ENCODE results near the gene PKN1.

PKN1 gene

DNA sequence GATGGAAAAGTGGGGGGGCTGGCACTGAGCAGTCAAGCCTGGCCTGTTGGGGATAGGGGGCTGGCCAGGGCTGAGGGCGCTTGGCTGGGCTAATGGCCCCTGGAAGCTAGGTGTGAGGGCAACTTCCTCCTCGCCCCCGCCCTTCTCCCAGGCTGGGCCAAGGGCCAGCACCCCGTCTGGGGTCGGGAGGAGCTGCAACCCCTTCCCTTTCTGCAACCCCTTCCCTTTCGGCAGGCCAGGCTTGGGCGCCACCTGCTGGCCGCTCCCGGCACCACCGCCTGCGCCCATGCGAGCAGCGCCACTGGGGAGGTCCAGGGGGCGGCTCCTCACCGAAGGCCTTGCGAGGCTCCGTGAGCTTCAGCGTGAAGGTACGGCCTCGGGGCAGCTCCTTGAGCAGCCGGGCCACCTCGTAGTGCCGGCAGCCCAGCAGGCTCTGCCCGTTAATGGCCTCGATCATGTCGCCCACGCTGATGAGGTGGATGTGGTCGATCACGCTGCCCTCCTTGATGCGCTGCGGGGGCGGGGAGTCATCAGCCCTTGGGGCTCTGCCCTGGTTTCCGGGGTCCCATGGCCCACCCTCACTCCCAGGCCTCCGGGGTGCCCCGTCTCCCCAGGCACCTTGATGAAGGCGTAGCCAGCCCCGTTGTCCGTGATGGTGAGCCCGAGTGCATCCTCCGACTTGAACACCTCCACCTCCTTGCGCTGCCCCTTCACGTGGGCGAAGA lies 47.0 kb downstream of the PKN1 start:
- TF ChIP-seq MYC (IDR thresholded peaks at IDR 0.05; ENCODE audit: low read depth, low read length) (peak; percentile 4; the same call in 1 of the 2 replicates), POLR2A (IDR thresholded peaks at IDR 0.05; ENCODE audit: extremely low read depth, insufficient read length) (no peak)
- TF ChIP-seq, protein P1, sequence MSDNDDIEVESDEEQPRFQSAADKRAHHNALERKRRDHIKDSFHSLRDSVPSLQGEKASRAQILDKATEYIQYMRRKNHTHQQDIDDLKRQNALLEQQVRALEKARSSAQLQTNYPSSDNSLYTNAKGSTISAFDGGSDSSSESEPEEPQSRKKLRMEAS (IDR thresholded peaks at IDR 0.05; ENCODE audit: low read depth, low read length), result no peak; the same call in 1 of the 2 replicates
- TF ChIP-seq, protein P2, sequence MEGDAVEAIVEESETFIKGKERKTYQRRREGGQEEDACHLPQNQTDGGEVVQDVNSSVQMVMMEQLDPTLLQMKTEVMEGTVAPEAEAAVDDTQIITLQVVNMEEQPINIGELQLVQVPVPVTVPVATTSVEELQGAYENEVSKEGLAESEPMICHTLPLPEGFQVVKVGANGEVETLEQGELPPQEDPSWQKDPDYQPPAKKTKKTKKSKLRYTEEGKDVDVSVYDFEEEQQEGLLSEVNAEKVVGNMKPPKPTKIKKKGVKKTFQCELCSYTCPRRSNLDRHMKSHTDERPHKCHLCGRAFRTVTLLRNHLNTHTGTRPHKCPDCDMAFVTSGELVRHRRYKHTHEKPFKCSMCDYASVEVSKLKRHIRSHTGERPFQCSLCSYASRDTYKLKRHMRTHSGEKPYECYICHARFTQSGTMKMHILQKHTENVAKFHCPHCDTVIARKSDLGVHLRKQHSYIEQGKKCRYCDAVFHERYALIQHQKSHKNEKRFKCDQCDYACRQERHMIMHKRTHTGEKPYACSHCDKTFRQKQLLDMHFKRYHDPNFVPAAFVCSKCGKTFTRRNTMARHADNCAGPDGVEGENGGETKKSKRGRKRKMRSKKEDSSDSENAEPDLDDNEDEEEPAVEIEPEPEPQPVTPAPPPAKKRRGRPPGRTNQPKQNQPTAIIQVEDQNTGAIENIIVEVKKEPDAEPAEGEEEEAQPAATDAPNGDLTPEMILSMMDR (IDR thresholded peaks at IDR 0.05; ENCODE audit: low read depth, low read length), result peak; percentile 87
- no peak overlapping the region for H3K4me3 ChIP-seq (ENCODE audit: low read depth, low read length)
- peak; percentile 83 for DNase-seq (ENCODE audit: low read depth)

DNA sequence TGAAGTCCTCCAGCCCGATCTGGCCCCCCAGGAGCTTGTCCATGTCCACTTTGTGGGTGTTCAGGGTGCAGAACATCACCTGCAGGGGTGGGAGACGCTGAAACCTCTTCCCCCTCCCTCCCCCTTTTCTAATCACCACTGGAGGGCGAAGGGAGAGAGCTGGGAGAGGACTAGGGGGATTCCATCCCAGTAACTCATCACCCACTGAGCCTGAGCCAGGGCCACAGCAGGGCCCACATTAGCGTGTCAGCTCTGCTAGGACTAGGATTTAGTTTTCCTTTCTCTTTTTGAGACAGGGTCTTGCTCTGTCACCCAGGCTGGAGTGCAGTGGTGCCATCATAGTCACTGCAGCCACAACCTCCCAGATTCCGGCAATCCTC lies 47.6 kb downstream of the PKN1 start:
- no peak for DNase-seq (ENCODE audit: low read depth)
- H3K4me3 ChIP-seq (ENCODE audit: low read depth, low read length), result no peak overlapping the region
- TF ChIP-seq, protein P2 (IDR thresholded peaks at IDR 0.05; ENCODE audit: low read depth, low read length), result no peak
- TF ChIP-seq, protein P1 (IDR thresholded peaks at IDR 0.05; ENCODE audit: low read depth, low read length), result no peak
- TF ChIP-seq MYC (IDR thresholded peaks at IDR 0.05; ENCODE audit: low read depth, low read length) (no peak), POLR2A (IDR thresholded peaks at IDR 0.05; ENCODE audit: extremely low read depth, insufficient read length) (no peak)

DNA sequence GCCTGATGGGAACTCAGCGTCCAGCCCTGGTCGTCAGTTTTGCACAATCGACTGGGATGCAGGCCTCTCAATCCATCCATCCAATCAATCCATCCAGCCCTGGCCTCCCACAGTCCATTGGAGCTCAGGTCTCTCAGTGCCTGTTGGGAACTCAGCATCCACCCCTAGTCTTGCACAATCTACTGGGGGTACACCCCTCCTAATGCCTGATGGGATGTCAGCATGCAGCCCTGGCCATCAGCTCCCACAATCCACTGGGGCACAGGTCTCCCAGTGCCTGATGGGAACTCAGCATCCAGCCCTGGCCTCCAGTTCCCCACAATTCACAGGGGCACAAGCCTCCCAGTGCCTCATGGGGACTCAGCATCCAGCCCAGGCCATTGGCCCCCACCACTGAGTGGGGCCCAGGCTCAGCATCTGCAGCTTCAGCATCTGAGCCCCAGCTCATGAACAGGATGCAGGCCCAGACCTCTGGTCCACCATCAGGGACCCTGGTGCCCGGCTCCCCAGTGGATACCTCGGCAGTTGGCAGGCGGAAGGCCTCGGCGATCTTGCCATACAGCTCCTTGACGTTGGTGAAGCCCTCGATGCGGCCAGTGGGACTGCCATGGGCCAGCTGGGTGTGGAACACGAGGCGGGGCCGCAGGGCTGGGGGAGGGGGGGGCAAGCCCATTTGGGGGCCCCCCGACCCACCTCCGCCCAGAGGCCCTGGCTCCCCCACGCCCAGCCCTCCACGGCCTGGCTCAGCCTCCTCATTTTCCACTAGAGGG lies 49.3 kb downstream of the PKN1 start:
- H3K4me3 ChIP-seq (ENCODE audit: low read depth, low read length), result no peak overlapping the region
- DNase-seq (ENCODE audit: low read depth), result no peak
- no peak for TF ChIP-seq MYC (IDR thresholded peaks at IDR 0.05; ENCODE audit: low read depth, low read length)
- TF ChIP-seq, protein P2 (IDR thresholded peaks at IDR 0.05; ENCODE audit: low read depth, low read length), result no peak

DNA sequence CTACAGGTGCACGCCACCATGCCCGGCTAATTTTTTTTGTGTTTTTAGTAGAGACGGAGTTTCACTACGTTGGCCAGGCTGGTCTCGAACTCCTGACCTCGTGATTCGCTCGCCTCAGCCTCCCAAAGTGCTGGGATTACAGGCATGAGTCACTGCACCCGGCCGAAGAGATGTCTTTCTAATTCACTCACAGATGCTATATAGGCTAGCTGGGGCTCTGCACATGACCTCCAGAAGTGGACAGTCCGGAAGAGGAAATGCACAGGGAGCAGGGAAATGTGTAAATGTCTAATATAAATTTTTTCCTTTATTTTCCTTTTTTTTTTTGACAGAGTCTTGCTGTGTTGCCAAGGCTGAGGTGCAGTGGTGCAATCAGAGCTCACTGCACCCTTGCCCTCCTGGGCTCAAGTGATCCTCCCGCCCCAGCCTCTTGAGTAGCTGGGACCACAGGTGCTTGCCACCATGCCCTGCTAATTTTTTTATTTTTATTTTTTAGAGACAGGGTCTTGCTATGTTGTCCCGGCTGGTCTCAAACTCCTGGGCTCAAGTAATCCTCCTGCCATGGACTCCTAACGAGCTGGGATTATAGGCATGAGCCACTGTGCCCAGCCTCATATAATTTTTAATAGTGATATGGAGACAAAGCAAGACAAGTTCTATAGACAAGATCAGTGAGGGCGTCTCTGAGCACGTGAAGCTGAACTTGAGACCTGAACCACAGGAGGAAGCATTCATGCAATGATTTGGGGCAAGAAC lies 54.4 kb downstream of the PKN1 start:
- DNase-seq (ENCODE audit: low read depth), result no peak
- no peak for TF ChIP-seq POLR2A (IDR thresholded peaks at IDR 0.05; ENCODE audit: extremely low read depth, insufficient read length)
- no peak for TF ChIP-seq MYC (IDR thresholded peaks at IDR 0.05; ENCODE audit: low read depth, low read length)
- TF ChIP-seq, protein P2 (IDR thresholded peaks at IDR 0.05; ENCODE audit: low read depth, low read length), result no peak
- TF ChIP-seq, protein P1 (IDR thresholded peaks at IDR 0.05; ENCODE audit: low read depth, low read length), result no peak
- no peak overlapping the region for H3K4me3 ChIP-seq (ENCODE audit: low read depth, low read length)

DNA sequence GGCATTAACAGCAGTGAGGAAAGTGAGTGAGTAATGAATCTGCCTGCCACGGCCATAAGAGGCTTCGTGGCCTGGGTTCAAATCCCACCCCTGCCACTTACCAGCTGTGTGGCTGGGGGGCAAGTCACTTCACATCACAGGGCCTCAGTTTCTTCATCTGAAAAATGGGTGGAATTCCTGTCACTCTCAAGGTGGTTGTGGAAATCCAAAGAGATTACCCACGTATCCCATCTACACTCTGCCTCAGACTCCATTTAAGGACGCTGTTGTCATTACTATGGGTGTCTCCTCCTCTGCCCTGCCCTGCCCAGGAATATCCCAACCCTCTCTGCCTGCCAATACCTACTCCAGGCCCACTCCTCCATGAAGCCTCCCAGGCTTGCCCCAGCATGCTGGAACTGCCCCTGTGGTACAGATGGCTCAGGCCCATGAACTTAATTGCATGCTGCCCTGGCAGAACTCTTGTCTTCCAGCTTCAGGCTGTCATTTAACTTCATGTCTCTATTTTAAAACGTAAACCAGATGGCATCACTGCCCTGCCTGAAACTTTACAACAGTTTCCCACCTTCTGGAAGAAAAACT lies 59.7 kb downstream of the PKN1 start:
- no peak for DNase-seq (ENCODE audit: low read depth)
- TF ChIP-seq MYC (IDR thresholded peaks at IDR 0.05; ENCODE audit: low read depth, low read length) (no peak), POLR2A (IDR thresholded peaks at IDR 0.05; ENCODE audit: extremely low read depth, insufficient read length) (no peak)
- TF ChIP-seq, protein P2 (IDR thresholded peaks at IDR 0.05; ENCODE audit: low read depth, low read length), result no peak
- TF ChIP-seq, protein P1 (IDR thresholded peaks at IDR 0.05; ENCODE audit: low read depth, low read length), result no peak
- no peak overlapping the region for H3K4me3 ChIP-seq (ENCODE audit: low read depth, low read length)
